NCI-H1694 treated with DMSO at 0.1 percent for 48 hours (cell line): ENCODE data around the gene FCHO2.

ENCODE experiments used
- DNase-seq: peaks from one replicate; lab custom pipeline; 2025; lab: John Stamatoyannopoulos, UW

Gene FCHO2

GRCh38 chr5:73114044-73114688, 158.3 kb downstream of the FCHO2 start:
- DNase-seq: no peak

- no peak for DNase-seq
Measured at GRCh38 chr5:73115399-73116051, 159.7 kb downstream of the FCHO2 start.

GRCh38 chr5:73116506-73116905, 160.7 kb downstream of the FCHO2 start:
- no peak for DNase-seq

- DNase-seq: no peak
Measured at GRCh38 chr5:73117088-73117740, 161.4 kb downstream of the FCHO2 start.

GRCh38 chr5:73118391-73118973, 162.6 kb downstream of the FCHO2 start:
- DNase-seq: no peak

GRCh38 chr5:73119451-73120157, 163.8 kb downstream of the FCHO2 start:
- DNase-seq: no peak

GRCh38 chr5:73120222-73121118, 164.6 kb downstream of the FCHO2 start, which contains the start of gene TMEM171:
Gene TMEM171, plus strand, starts transcription at chr5:73120575. Its CDS starts 2,799 bp downstream, at chr5:73123374.
- DNase-seq: no peak

- no peak for DNase-seq
Measured at GRCh38 chr5:73121119-73121463, 165.2 kb downstream of the FCHO2 start.

GRCh38 chr5:73122875-73123810, 167.3 kb downstream of the FCHO2 start:
- no peak for DNase-seq

- DNase-seq: no peak
Measured at GRCh38 chr5:73125289-73125688, 169.4 kb downstream of the FCHO2 start.

- DNase-seq: no peak
Measured at GRCh38 chr5:73126381-73126780, 170.5 kb downstream of the FCHO2 start.

GRCh38 chr5:73126957-73127356, 171.1 kb downstream of the FCHO2 start:
- DNase-seq: no peak

GRCh38 chr5:73129143-73129542, 173.3 kb downstream of the FCHO2 start:
- no peak for DNase-seq

- DNase-seq: no peak
Measured at GRCh38 chr5:73130811-73131210, 175.0 kb downstream of the FCHO2 start.

GRCh38 chr5:73131711-73132425, 176.0 kb downstream of the FCHO2 start:
- DNase-seq: no peak

- DNase-seq: no peak
Measured at GRCh38 chr5:73132759-73133158, 176.9 kb downstream of the FCHO2 start.

GRCh38 chr5:73135021-73135420, 179.2 kb downstream of the FCHO2 start:
- no peak for DNase-seq

- DNase-seq: no peak
Measured at GRCh38 chr5:73135429-73136054, 179.7 kb downstream of the FCHO2 start.

- no peak for DNase-seq
Measured at GRCh38 chr5:73136055-73136562, 180.3 kb downstream of the FCHO2 start.
